NCI-H82 treated with DMSO at 0.1 percent for 48 hours (cell line): Measurements from ENCODE around the gene AGPAT2.

ENCODE experiments used
- DNase-seq: peaks from one replicate; lab custom pipeline; 2025; ENCODE audit not compliant: unreplicated experiment; lab: John Stamatoyannopoulos, UW

AGPAT2 gene

GRCh38 chr9:136686794-136687711, at the start of gene AGPAT2:
AGPAT2 (minus strand) TSS chr9:136687457; CDS start chr9:136687357, 100 bp downstream.
- DNase-seq, result peak; percentile 28

- DNase-seq, result no peak
These were observed 48.7 kb upstream of the AGPAT2 start for GRCh38 chr9:136735812-136736480.

- DNase-seq, result no peak
These were observed 47.7 kb upstream of the AGPAT2 start for GRCh38 chr9:136734837-136735496.

- no peak for DNase-seq
These were observed 46.4 kb upstream of the AGPAT2 start for GRCh38 chr9:136733611-136734010.

- DNase-seq, result no peak
These were observed 45.4 kb upstream of the AGPAT2 start for GRCh38 chr9:136732444-136733178.

GRCh38 chr9:136729926-136730325, 42.7 kb upstream of the AGPAT2 start:
- DNase-seq, result no peak

- DNase-seq, result no peak
These were observed 41.9 kb upstream of the AGPAT2 start for GRCh38 chr9:136729144-136729543.

GRCh38 chr9:136728548-136729123, 41.4 kb upstream of the AGPAT2 start:
- DNase-seq, result no peak

GRCh38 chr9:136728080-136728547, 40.9 kb upstream of the AGPAT2 start:
- DNase-seq, result peak; percentile 55

- DNase-seq, result no peak
These were observed 39.5 kb upstream of the AGPAT2 start for GRCh38 chr9:136726631-136727191.

- DNase-seq, result no peak
These were observed 38.9 kb upstream of the AGPAT2 start for GRCh38 chr9:136726118-136726517.

GRCh38 chr9:136725612-136726011, 38.4 kb upstream of the AGPAT2 start:
- no peak for DNase-seq

GRCh38 chr9:136724772-136725171, 37.5 kb upstream of the AGPAT2 start:
- no peak for DNase-seq

GRCh38 chr9:136723989-136724388, 36.7 kb upstream of the AGPAT2 start:
- no peak for DNase-seq

- no peak for DNase-seq
These were observed 36.2 kb upstream of the AGPAT2 start for GRCh38 chr9:136723362-136723976.

- DNase-seq, result no peak
These were observed 35.7 kb upstream of the AGPAT2 start for GRCh38 chr9:136722969-136723356.

- no peak for DNase-seq
These were observed 35.1 kb upstream of the AGPAT2 start for GRCh38 chr9:136722093-136722968.

GRCh38 chr9:136721339-136722092, 34.3 kb upstream of the AGPAT2 start:
- no peak for DNase-seq
